Fibroblast of peridontal ligament (primary cell): ENCODE data around the gene ABHD12.
A peak's percentile ranks its signal among the peaks of the same experiment; 100 is the strongest.
"Not testable (repeated sequence)": the region's sequence is repeated elsewhere in the genome, so short reads cannot be mapped to it uniquely, and the experiment has no call there.

ENCODE experiments used
- DNase-seq: peaks from one replicate; pipeline ENCODE4 v3.0.0-alpha.2; 2010; ENCODE audit errors: extremely low read depth

The ABHD12 gene

DNA sequence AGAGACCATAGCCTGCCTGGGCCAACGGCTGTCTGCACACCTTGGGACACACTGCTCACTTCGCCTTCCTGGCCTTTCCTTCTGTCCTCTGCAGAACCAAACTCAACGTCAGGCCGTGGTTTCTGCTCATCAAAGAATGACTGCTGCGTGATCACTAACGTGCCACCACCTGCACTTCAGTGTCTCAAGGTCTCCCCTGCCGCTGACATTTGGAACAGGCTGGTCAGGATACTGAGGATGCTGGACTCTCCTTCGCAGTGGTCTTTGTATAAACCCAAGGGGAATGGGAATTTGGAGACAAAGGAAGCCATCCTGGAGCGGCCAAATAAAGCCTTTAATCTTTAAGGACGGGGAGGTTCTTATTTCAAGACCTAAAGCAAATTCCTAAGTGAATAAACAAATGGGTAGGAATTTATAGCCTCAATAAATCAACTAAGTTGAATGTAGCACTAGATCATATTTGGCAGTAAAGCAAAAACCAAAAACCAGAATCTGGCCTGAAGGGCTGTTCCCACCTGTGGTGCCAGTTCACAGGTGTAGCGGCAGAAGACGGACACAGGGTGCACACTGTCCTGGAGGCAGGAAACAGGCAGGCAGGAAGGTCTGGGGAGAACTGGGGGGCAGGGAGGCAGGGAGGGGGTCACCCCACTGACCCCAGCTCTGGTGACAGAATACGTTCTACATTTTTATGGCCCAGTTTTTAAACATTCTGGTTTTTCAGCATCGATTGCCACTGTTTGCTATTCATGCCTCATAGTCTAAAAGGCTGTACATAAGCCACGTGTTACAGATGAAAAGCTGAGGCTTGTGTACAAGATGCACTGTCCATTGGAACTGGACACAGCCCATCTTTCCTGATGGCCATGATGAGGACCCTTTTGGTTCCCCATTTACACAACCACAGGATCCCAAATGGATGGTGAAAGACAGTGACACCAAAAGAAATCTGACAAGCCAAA is 36.6 kb downstream of the ABHD12 start:
- DNase-seq = no peak

GRCh38 chr20:25353353-25353746 is 37.3 kb downstream of the ABHD12 start:
- no peak for DNase-seq

- no peak for DNase-seq
Observed at GRCh38 chr20:25352746-25353145, 37.9 kb downstream of the ABHD12 start.

GRCh38 chr20:25351024-25351360 is 39.6 kb downstream of the ABHD12 start:
- no peak for DNase-seq

- DNase-seq = no peak
Observed at GRCh38 chr20:25346349-25346748, 44.3 kb downstream of the ABHD12 start.

- no peak for DNase-seq
Observed at GRCh38 chr20:25345721-25346120, 44.9 kb downstream of the ABHD12 start.

DNA sequence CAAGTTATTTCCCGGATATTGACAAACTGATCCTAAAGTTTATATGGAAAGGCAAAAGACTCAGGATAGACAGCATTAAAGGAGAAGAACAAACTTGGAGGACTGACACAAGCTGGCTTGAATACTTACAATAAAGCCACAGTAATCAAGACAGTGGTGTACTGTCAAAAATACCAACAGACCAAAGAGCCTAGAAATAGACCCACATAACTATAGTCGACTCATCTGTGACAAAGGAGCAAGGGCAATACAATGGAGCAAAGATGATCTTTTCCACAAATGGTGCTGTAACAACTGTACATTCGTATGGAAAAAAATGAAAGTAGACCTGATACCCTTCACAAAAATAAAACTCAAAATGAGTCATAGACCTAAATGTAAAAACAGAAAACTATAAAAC is 46.0 kb downstream of the ABHD12 start:
- no peak for DNase-seq

DNA sequence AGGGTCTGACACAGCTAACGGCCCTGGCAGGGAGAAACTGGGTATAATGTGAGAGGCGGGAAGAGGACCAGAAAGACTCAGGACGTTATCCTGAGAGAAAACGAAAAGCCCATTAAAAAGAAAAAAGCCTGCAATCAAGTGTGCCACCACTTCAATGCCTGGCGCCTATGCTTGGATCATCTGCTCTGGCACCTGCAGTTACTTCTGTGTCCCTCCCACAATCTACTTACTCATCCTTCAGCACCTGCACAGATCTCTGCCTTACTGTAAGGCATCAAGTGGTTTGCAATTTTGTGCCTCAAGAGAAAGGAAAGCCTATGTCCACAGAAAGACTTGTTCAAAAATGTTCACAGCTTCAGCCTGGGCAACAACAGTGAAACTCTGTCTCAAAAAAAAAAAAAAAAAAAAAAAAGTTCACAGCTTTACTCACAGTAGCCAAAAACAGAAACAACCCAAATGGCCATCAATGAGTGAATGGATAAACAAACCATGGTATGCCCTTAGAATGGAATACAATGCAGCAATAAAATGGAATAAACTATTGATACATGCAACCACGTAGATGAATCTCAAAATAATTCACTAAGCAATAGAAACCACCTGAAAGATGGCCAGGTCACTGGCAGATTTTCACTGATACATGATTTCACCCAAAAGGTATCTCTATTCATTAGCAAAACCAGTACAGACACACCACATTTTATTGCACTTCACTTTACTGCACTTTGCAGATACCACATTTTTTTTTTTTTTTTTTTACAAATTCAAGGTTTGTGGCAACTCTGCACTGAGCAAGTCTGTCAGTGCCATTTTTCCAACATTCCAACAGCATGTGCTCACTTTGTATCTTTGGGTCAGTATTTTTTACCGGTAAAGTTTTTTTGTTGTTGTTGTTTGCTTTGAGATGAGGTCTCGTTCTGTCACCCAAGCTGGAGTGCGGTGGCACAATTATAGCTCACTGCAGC is 48.6 kb downstream of the ABHD12 start:
- DNase-seq = no peak

GRCh38 chr20:25340380-25340779 is 50.3 kb downstream of the ABHD12 start:
- no peak for DNase-seq

DNA sequence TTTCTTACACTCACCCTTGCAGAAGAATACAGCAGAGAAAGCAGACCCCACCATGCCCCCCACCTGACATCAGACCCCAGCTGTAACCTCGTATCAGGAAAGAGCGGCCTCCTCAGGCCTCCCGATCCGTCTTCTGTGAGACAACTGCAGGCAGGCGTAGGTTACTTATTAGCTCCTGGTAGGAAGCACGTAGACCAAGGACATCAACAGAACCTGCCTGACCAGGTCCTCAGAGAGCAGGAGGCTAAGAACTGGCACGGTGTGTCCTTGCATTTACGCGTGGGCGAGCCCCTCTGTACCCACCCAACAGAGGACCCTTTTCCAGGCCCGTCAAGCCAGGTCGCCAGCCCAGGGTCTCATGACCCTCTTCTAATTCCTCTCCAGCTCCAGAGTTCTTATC is 51.0 kb downstream of the ABHD12 start:
- no peak for DNase-seq

- DNase-seq = no peak
Observed at GRCh38 chr20:25338112-25339023, 52.3 kb downstream of the ABHD12 start.

DNA sequence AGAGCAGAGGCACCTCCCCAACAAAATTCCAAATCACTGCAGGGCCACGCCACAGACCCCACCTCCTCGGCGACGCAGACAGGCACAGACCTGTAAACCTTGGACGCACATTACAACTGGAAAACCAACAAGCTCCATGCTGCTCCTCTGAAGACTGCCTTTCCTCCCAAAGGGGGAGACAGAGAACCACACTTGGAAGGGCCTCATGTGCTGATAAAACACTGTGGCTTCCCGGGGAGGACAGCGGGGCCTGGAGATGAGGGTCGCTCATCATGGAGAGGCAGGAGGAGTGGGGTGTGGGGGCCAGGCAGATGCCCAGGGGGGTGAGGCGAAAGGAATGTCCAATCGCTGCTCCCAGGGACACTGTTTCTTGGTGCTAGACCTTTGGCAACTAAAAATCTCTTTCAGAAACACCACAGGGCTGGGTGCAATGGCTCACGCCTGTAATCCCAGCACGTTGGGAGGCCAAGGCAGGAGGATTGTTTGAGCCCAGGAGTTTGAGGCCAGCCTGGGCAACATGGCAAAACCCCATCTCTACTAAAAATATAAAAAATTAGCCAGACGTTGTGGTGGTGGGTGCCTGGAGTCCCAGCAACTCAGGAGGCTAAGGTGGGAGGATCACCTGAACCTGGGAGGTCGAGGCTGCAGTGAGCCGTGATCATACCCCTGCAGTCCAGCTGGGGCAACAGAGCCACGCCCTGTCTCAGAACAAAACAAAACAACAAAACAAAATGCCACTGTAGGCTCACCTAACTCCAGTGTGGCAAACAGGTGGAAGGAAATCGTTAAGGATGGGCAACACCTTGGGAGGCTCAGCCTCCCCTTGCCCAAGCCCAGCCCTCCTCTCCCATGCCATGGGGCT is 53.8 kb downstream of the ABHD12 start:
- DNase-seq = peak; percentile 76

DNA sequence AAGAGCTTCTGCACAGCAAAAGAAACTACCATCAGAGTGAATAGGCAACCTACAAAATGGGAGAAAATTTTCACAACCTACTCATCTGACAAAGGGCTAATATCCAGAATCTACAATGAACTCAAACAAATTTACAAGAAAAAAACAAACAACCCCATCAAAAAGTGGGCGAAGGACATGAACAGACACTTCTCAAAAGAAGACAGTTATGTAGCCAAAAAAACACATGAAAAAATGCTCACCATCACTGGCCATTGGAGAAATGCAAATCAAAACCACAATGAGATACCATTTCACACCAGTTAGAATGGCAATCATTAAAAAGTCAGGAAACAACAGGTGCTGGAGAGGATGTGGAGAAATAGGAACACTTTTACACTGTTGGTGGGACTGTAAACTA is 55.7 kb downstream of the ABHD12 start:
- DNase-seq = not testable (repeated sequence)

GRCh38 chr20:25328954-25329498 is 61.6 kb downstream of the ABHD12 start:
- DNase-seq = no peak

GRCh38 chr20:25327521-25328235 is 63.0 kb downstream of the ABHD12 start:
- peak; percentile 55 for DNase-seq

DNA sequence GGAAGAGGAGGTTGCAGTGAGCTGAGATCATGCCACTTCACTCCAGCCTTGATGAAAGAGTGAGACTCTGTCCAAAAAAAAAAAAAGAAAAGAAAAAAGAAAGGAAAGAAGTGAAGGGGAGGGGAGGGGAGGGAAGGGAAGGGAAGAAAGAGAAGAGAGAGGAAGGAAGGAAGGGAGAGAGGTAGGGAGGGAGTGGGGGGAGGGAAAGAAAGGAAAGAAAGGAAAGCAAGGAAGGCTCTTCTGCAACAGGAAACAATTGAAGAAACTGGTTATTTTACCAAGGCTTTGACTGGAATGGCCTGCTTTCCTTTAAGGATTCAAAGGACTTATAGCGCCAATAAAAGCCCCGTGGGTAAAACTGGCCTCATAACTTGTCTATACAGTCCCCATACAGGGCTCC is 64.6 kb downstream of the ABHD12 start:
- no peak for DNase-seq

- DNase-seq = no peak
Observed at GRCh38 chr20:25325073-25325472, 65.6 kb downstream of the ABHD12 start.

DNA sequence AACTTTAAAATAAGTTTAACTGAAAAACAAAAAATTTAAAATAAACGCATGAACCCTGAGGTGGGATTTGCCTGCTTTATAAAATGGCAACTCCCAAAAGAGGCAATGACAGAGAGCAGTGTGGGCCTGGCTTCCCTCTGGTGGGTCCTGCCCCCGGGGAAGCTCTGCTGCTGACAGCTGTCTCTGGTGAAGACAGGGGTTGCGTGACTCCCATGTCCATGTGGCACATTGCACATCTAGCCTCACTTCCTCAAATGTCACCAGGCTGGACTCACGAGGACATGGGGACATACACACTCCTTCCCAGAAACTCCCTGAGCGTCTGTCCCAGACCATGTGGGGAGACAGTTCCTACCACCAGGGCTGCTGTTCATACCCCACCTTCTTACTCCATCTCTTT is 66.2 kb downstream of the ABHD12 start:
- no peak for DNase-seq

DNA sequence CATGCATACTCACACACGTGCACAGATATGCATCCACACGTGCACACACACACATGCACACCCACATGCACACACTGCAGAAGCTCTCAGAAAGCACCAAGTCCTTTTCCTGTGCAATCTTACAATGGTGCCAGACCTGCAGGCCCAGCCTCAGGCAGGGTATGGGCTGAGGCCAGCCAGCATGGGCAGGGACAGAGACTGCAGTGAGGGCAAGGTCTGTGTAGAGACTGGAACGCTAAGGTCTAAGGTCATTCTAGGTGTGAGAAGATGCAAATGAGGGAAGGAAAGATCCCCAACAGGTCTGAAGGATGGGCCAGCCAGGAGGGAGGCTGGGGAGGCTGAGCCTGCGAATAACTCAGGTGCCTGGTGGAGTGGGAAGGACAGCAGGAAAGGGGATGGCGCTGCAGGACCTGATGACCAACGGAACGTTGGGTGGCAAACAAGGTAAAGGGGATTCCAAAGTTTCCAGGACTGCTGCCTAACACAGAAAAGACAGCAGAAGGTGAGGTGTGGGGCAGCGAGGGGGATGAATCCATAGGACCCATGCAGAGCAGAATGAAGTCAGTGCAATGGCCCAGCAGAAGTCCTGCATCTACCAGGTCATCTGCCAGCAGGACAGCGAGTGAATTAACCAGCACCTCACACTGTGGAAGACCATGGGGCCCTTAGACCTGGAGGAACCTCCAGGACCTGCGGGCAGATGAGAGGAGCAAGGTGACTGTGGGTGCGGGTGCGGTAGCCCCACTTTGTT is 67.0 kb downstream of the ABHD12 start:
- no peak for DNase-seq
